Hematopoietic multipotent progenitor cell treated with erythropoietin and hydrocortisone succinate and interleukin-3 and kit ligand, for 17 days (in vitro differentiated cells): ENCODE results near the gene ZNF775.
A peak's percentile ranks its signal among the peaks of the same experiment; 100 is the strongest.

Experiments
- DNase-seq: peaks from one replicate; pipeline ENCODE4 v3.0.0-alpha.2; 2015; ENCODE audit warnings: low spot score

ZNF775 gene

GRCh38 chr7:150412518-150413488 lies 33.7 kb downstream of the ZNF775 start:
- DNase-seq, result no peak

GRCh38 chr7:150413640-150414081 lies 34.5 kb downstream of the ZNF775 start:
- no peak for DNase-seq

- no peak for DNase-seq
Observed at GRCh38 chr7:150415161-150416153, 36.3 kb downstream of the ZNF775 start.

- DNase-seq, result no peak
Observed at GRCh38 chr7:150417239-150417638, 38.1 kb downstream of the ZNF775 start.

- no peak for DNase-seq
Observed at GRCh38 chr7:150417863-150418262, 38.7 kb downstream of the ZNF775 start.

GRCh38 chr7:150420242-150420641 lies 41.1 kb downstream of the ZNF775 start:
- DNase-seq, result no peak

GRCh38 chr7:150420987-150421674 lies 42.0 kb downstream of the ZNF775 start:
- peak; percentile 83 for DNase-seq

- no peak for DNase-seq
Observed at GRCh38 chr7:150421831-150422230, 42.7 kb downstream of the ZNF775 start.

- DNase-seq, result no peak
Observed at GRCh38 chr7:150425670-150426069, 46.5 kb downstream of the ZNF775 start.

- no peak for DNase-seq
Observed at GRCh38 chr7:150428671-150429451, 49.7 kb downstream of the ZNF775 start.

- no peak for DNase-seq
Observed at GRCh38 chr7:150429699-150430098, 50.6 kb downstream of the ZNF775 start.

- no peak for DNase-seq
Observed at GRCh38 chr7:150430465-150431085, 51.4 kb downstream of the ZNF775 start.

- no peak for DNase-seq
Observed at GRCh38 chr7:150431839-150432658, 52.9 kb downstream of the ZNF775 start.

- DNase-seq, result no peak
Observed at GRCh38 chr7:150432915-150433892, 54.1 kb downstream of the ZNF775 start.

GRCh38 chr7:150434240-150434639 lies 55.1 kb downstream of the ZNF775 start:
- DNase-seq, result no peak

- DNase-seq, result no peak
Observed at GRCh38 chr7:150435047-150435389, 55.9 kb downstream of the ZNF775 start.

- DNase-seq, result no peak
Observed at GRCh38 chr7:150435390-150436073, 56.4 kb downstream of the ZNF775 start.

GRCh38 chr7:150439967-150440366 lies 60.8 kb downstream of the ZNF775 start:
- DNase-seq, result no peak
